SK-N-SH treated with all-trans-retinoic acid at 6 μM for 48 hours (cell line): ENCODE data around the gene NUTM2A.
"Not testable (repeated sequence)": the region's sequence is repeated elsewhere in the genome, so short reads cannot be mapped to it uniquely, and the experiment has no call there.

Experiments used
- ATAC-seq: fragments of 200-7000 bp; cut with Tn5 transposase; 3 replicates; pipeline ENCODE4 v1.9.1; 2020; ENCODE audit warnings: mild to moderate bottlenecking, moderate library complexity

The NUTM2A gene

GRCh38 chr10:87225148-87225547 lies at the start of gene NUTM2A:
Gene NUTM2A, plus strand, starts transcription at chr10:87225448. Its CDS starts 383 bp downstream, at chr10:87225831.
- not testable (repeated sequence) for ATAC-seq

GRCh38 chr10:87177587-87177986 lies 47.7 kb upstream of the NUTM2A start:
- not testable (repeated sequence) for ATAC-seq

- not testable (repeated sequence) for ATAC-seq
Observed at GRCh38 chr10:87184421-87184820, 40.8 kb upstream of the NUTM2A start.

GRCh38 chr10:87186016-87186415 lies 39.2 kb upstream of the NUTM2A start:
- not testable (repeated sequence) for ATAC-seq

GRCh38 chr10:87187573-87187972 lies 37.7 kb upstream of the NUTM2A start:
- not testable (repeated sequence) for ATAC-seq

GRCh38 chr10:87191841-87192240 lies 33.4 kb upstream of the NUTM2A start:
- ATAC-seq = not testable (repeated sequence)

- not testable (repeated sequence) for ATAC-seq
Observed at GRCh38 chr10:87200924-87201323, 24.3 kb upstream of the NUTM2A start.

GRCh38 chr10:87204801-87205200 lies 20.4 kb upstream of the NUTM2A start:
- not testable (repeated sequence) for ATAC-seq

- ATAC-seq = not testable (repeated sequence)
Observed at GRCh38 chr10:87206922-87207321, 18.3 kb upstream of the NUTM2A start.

- ATAC-seq = not testable (repeated sequence)
Observed at GRCh38 chr10:87210309-87210708, 14.9 kb upstream of the NUTM2A start.

GRCh38 chr10:87211848-87212247 lies 13.4 kb upstream of the NUTM2A start:
- ATAC-seq = peak; percentile 59

GRCh38 chr10:87213150-87213765 lies 12.0 kb upstream of the NUTM2A start:
- not testable (repeated sequence) for ATAC-seq

GRCh38 chr10:87213806-87214205 lies 11.4 kb upstream of the NUTM2A start:
- ATAC-seq = not testable (repeated sequence)

GRCh38 chr10:87216120-87216519 lies 9.1 kb upstream of the NUTM2A start:
- not testable (repeated sequence) for ATAC-seq

- not testable (repeated sequence) for ATAC-seq
Observed at GRCh38 chr10:87219370-87219769, 5.9 kb upstream of the NUTM2A start.

- ATAC-seq = not testable (repeated sequence)
Observed at GRCh38 chr10:87222789-87223188, 2.5 kb upstream of the NUTM2A start.

GRCh38 chr10:87228247-87228646 lies 3.0 kb downstream of the NUTM2A start:
- ATAC-seq = not testable (repeated sequence)

- not testable (repeated sequence) for ATAC-seq
Observed at GRCh38 chr10:87229211-87229610, 4.0 kb downstream of the NUTM2A start.

- ATAC-seq = not testable (repeated sequence)
Observed at GRCh38 chr10:87234854-87235253, 9.6 kb downstream of the NUTM2A start.

- not testable (repeated sequence) for ATAC-seq
Observed at GRCh38 chr10:87237244-87237643, 12.0 kb downstream of the NUTM2A start.

GRCh38 chr10:87239346-87239808 lies 14.1 kb downstream of the NUTM2A start:
- ATAC-seq = peak; percentile 28; the same call in 1 of the 3 replicates

GRCh38 chr10:87242192-87242591 lies 16.9 kb downstream of the NUTM2A start:
- not testable (repeated sequence) for ATAC-seq

- ATAC-seq = not testable (repeated sequence)
Observed at GRCh38 chr10:87247335-87247734, 22.1 kb downstream of the NUTM2A start.

- ATAC-seq = not testable (repeated sequence)
Observed at GRCh38 chr10:87248818-87249353, 23.6 kb downstream of the NUTM2A start.
